Measurements from ENCODE around the gene TXNRD1.
A peak's percentile ranks its signal among the peaks of the same experiment; 100 is the strongest.

The TXNRD1 gene

DNA sequence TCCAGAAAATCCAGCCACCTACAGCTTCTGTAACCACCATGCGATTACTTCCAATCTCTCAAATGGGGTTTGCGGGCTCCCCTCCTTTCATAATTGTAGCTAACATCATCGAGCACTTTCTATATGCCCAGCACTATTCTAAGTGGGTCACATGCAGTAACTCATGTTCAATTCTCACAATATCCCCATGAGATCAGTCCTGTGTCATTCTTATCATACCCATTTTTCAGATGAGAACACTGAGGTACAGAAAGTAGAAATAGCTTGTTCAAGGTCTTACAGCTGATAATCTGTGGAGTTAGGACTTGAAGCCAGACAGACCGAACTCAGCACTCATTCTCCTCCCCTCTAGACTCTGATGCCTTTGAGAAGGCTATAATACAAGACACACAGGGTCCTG, 162.8 kb downstream of the TXNRD1 start:
- TF ChIP-seq ISL1 (CRISPR knock-in tag; IDR thresholded peaks at IDR 0.05) (no peak), GLIS3 (CRISPR knock-in tag; IDR thresholded peaks at IDR 0.05) (no peak)
- TF ChIP-seq, protein P1, sequence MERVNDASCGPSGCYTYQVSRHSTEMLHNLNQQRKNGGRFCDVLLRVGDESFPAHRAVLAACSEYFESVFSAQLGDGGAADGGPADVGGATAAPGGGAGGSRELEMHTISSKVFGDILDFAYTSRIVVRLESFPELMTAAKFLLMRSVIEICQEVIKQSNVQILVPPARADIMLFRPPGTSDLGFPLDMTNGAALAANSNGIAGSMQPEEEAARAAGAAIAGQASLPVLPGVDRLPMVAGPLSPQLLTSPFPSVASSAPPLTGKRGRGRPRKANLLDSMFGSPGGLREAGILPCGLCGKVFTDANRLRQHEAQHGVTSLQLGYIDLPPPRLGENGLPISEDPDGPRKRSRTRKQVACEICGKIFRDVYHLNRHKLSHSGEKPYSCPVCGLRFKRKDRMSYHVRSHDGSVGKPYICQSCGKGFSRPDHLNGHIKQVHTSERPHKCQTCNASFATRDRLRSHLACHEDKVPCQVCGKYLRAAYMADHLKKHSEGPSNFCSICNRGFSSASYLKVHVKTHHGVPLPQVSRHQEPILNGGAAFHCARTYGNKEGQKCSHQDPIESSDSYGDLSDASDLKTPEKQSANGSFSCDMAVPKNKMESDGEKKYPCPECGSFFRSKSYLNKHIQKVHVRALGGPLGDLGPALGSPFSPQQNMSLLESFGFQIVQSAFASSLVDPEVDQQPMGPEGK (CRISPR knock-in tag; IDR thresholded peaks at IDR 0.05; ENCODE audit: borderline replicate concordance), result no peak
- ATAC-seq, result no peak

DNA sequence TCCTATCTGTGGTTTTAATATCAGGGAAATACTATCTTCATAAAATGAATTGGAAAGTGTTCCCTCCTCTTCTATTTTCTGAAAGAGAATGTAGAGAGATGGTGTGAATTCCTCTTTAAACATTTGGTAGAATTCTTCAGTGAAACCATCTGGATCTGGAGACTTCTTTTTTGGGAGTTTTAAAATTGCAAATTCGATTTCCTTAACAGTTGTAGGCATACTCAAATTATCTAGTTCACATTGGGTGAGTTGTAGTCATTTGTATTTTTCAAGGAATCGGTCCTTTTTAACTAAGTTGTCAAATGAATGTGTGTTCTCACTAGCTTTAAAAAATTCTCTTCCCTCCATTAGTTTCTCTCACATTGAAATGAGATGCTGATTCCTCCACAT, 165.8 kb downstream of the TXNRD1 start:
- TF ChIP-seq ZC3H10 (CRISPR knock-in tag; IDR thresholded peaks at IDR 0.05) (no peak), OSR1 (CRISPR knock-in tag; IDR thresholded peaks at IDR 0.05) (no peak), GLIS3 (CRISPR knock-in tag; IDR thresholded peaks at IDR 0.05) (no peak), RARB (CRISPR knock-in tag; IDR thresholded peaks at IDR 0.05) (no peak), TCF4 (CRISPR knock-in tag; IDR thresholded peaks at IDR 0.05; ENCODE audit: borderline replicate concordance) (no peak), ARNTL (CRISPR knock-in tag; IDR thresholded peaks at IDR 0.05; ENCODE audit: borderline replicate concordance, low read depth) (no peak), ZNF70 (CRISPR knock-in tag; IDR thresholded peaks at IDR 0.05) (no peak), CSDC2 (CRISPR knock-in tag; IDR thresholded peaks at IDR 0.05) (no peak), PPARA (CRISPR knock-in tag; IDR thresholded peaks at IDR 0.05; ENCODE audit: borderline replicate concordance) (no peak), ZNF565 (CRISPR knock-in tag; conservative IDR thresholded peaks at IDR 0.05; ENCODE audit: low read depth) (no peak), ZFP3 (CRISPR knock-in tag; IDR thresholded peaks at IDR 0.05) (no peak), ZFP30 (CRISPR knock-in tag; IDR thresholded peaks at IDR 0.05) (no peak)
- TF ChIP-seq, protein P2, sequence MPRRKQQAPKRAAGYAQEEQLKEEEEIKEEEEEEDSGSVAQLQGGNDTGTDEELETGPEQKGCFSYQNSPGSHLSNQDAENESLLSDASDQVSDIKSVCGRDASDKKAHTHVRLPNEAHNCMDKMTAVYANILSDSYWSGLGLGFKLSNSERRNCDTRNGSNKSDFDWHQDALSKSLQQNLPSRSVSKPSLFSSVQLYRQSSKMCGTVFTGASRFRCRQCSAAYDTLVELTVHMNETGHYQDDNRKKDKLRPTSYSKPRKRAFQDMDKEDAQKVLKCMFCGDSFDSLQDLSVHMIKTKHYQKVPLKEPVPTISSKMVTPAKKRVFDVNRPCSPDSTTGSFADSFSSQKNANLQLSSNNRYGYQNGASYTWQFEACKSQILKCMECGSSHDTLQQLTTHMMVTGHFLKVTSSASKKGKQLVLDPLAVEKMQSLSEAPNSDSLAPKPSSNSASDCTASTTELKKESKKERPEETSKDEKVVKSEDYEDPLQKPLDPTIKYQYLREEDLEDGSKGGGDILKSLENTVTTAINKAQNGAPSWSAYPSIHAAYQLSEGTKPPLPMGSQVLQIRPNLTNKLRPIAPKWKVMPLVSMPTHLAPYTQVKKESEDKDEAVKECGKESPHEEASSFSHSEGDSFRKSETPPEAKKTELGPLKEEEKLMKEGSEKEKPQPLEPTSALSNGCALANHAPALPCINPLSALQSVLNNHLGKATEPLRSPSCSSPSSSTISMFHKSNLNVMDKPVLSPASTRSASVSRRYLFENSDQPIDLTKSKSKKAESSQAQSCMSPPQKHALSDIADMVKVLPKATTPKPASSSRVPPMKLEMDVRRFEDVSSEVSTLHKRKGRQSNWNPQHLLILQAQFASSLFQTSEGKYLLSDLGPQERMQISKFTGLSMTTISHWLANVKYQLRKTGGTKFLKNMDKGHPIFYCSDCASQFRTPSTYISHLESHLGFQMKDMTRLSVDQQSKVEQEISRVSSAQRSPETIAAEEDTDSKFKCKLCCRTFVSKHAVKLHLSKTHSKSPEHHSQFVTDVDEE (CRISPR knock-in tag; IDR thresholded peaks at IDR 0.05), result no peak
- TF ChIP-seq, protein P3, sequence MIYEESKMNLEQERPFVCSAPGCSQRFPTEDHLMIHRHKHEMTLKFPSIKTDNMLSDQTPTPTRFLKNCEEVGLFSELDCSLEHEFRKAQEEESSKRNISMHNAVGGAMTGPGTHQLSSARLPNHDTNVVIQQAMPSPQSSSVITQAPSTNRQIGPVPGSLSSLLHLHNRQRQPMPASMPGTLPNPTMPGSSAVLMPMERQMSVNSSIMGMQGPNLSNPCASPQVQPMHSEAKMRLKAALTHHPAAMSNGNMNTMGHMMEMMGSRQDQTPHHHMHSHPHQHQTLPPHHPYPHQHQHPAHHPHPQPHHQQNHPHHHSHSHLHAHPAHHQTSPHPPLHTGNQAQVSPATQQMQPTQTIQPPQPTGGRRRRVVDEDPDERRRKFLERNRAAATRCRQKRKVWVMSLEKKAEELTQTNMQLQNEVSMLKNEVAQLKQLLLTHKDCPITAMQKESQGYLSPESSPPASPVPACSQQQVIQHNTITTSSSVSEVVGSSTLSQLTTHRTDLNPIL (CRISPR knock-in tag; IDR thresholded peaks at IDR 0.05; ENCODE audit: low read depth), result no peak
- no peak for ATAC-seq

DNA sequence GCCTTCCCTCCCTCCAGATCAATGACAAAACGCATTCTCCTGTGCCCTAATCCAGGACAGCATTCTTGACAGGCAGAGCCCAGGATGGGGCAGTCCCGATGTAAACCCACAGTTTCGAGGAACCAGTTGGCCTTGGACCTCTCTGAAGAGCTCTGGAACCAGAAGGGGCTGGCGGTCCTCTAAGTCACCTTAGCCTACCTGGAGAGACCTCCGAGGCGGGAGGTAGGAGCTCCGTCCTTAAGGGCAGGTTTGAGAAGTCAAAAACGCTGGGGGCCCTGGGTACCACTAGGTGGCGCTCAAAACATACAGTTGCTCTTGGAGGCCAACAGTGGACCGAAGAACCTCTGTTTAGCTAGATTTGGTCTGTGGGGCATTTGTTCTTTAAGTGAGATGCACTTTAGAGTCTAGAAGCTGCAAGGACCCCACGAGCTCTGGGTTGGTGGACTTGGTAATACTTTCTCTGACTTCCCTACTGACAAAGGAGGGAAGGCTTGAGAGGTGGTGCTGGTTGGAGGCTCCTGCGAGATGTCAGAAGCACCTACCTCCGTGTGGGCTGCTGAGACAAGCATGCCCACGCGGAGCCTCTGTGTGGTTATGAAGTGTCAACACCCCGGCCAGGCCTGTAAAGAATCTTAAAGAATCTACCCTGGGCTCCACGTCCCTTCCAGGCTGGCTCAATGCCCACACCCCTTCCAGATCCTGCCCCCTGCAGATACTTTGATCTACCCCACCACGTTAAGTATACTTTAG, 166.3 kb downstream of the TXNRD1 start:
- TF ChIP-seq TOX (CRISPR knock-in tag; IDR thresholded peaks at IDR 0.05; ENCODE audit: borderline replicate concordance), result no peak
- TF ChIP-seq, protein P3 (CRISPR knock-in tag; IDR thresholded peaks at IDR 0.05; ENCODE audit: low read depth), result no peak
- TF ChIP-seq OSR1 (CRISPR knock-in tag; IDR thresholded peaks at IDR 0.05), result no peak
- no peak for TF ChIP-seq ZC3H10 (CRISPR knock-in tag; IDR thresholded peaks at IDR 0.05)
- no peak for TF ChIP-seq BACH2 (CRISPR knock-in tag; IDR thresholded peaks at IDR 0.05; ENCODE audit: borderline replicate concordance)
- TF ChIP-seq TCF4 (CRISPR knock-in tag; IDR thresholded peaks at IDR 0.05; ENCODE audit: borderline replicate concordance), result no peak
- peak; percentile 96 for ATAC-seq

DNA sequence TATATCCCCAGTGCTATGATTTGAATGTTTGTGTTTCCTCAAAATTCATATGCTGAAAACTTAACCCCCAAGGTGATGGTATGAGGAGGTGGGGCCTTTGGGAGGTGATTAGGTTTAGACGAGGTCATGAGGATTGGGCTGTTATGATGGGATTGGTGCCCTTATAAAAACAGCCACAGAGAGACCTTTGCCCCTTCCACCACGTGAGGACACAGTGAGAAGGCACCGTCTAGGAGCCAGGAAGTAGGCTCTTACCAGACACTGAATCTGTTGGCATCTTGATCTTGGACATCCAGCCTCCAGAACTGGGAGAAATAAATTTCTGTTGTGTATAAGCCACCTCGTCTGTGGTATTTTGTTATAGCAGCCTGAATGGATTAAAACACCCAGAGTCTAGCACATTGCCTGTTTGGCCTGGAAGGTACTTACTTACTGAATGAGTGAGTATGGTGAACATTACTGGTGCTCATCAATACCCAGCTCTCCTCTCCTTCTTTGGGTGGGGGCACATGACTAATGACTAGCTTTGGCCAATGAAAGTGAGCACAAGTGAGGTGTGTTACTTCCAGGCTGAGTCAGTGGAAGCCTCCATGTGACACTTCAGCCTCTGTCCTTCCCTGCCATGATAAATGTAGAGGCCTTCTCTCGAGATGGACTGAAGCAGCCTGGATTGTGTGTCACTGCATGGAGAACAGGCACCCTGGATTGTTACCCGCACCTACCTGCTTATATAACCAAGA, 168.7 kb downstream of the TXNRD1 start:
- ATAC-seq, result no peak
- no peak for TF ChIP-seq ZFP30 (CRISPR knock-in tag; IDR thresholded peaks at IDR 0.05)
- TF ChIP-seq, protein P4, sequence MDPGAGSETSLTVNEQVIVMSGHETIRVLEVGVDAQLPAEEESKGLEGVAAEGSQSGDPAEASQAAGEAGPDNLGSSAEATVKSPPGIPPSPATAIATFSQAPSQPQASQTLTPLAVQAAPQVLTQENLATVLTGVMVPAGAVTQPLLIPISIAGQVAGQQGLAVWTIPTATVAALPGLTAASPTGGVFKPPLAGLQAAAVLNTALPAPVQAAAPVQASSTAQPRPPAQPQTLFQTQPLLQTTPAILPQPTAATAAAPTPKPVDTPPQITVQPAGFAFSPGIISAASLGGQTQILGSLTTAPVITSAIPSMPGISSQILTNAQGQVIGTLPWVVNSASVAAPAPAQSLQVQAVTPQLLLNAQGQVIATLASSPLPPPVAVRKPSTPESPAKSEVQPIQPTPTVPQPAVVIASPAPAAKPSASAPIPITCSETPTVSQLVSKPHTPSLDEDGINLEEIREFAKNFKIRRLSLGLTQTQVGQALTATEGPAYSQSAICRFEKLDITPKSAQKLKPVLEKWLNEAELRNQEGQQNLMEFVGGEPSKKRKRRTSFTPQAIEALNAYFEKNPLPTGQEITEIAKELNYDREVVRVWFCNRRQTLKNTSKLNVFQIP (CRISPR knock-in tag; IDR thresholded peaks at IDR 0.05; ENCODE audit: borderline replicate concordance, low read depth), result no peak
- no peak for TF ChIP-seq ZFP3 (CRISPR knock-in tag; IDR thresholded peaks at IDR 0.05)
- TF ChIP-seq ZNF565 (CRISPR knock-in tag; conservative IDR thresholded peaks at IDR 0.05; ENCODE audit: low read depth), result no peak
- no peak for TF ChIP-seq TOX (CRISPR knock-in tag; IDR thresholded peaks at IDR 0.05; ENCODE audit: borderline replicate concordance)
- no peak for TF ChIP-seq TCF4 (CRISPR knock-in tag; IDR thresholded peaks at IDR 0.05; ENCODE audit: borderline replicate concordance)
- TF ChIP-seq ARNTL (CRISPR knock-in tag; IDR thresholded peaks at IDR 0.05; ENCODE audit: borderline replicate concordance, low read depth), result no peak
- TF ChIP-seq, protein P5, sequence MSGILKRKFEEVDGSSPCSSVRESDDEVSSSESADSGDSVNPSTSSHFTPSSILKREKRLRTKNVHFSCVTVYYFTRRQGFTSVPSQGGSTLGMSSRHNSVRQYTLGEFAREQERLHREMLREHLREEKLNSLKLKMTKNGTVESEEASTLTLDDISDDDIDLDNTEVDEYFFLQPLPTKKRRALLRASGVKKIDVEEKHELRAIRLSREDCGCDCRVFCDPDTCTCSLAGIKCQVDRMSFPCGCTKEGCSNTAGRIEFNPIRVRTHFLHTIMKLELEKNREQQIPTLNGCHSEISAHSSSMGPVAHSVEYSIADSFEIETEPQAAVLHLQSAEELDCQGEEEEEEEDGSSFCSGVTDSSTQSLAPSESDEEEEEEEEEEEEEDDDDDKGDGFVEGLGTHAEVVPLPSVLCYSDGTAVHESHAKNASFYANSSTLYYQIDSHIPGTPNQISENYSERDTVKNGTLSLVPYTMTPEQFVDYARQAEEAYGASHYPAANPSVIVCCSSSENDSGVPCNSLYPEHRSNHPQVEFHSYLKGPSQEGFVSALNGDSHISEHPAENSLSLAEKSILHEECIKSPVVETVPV (CRISPR knock-in tag; IDR thresholded peaks at IDR 0.05), result no peak
- TF ChIP-seq ESRRG (CRISPR knock-in tag; IDR thresholded peaks at IDR 0.05), result no peak
- TF ChIP-seq ISL1 (CRISPR knock-in tag; IDR thresholded peaks at IDR 0.05), result no peak
- no peak for TF ChIP-seq GLIS3 (CRISPR knock-in tag; IDR thresholded peaks at IDR 0.05)
- no peak for TF ChIP-seq SNAI2 (CRISPR knock-in tag; IDR thresholded peaks at IDR 0.05)
- TF ChIP-seq, protein P3 (CRISPR knock-in tag; IDR thresholded peaks at IDR 0.05; ENCODE audit: low read depth), result no peak

Data from SK-N-SH treated with all-trans-retinoic acid at 6 μM for 48 hours (cell line).